Type B pancreatic cell (in vitro differentiated cells): ENCODE data around the gene EGLN3. TPM values are rescaled to one million over a fixed set of nuclear protein-coding genes. Genes with fewer than 3 reads are reported as not detected.

Experiments
- DNase-seq: peaks from one replicate; pipeline ENCODE4 v3.0.0; 2021; ENCODE audit warnings: mixed read lengths; ENCODE audit not compliant: unreplicated experiment; ENCODE audit errors: extremely low spot score
- H3K27ac Mint-ChIP-seq: 2 replicates; pipeline ENCODE4 v1.8.0; 2021; ENCODE audit warnings: mild to moderate bottlenecking, mixed read lengths
- H3K27me3 Mint-ChIP-seq: 2 replicates; pipeline ENCODE4 v1.8.0; 2021; ENCODE audit warnings: mixed read lengths
- H3K36me3 Mint-ChIP-seq: 2 replicates; pipeline ENCODE4 v1.8.0; 2021; ENCODE audit warnings: mixed read lengths
- H3K4me1 Mint-ChIP-seq: one replicate; pipeline ENCODE4 v1.8.0; 2021; ENCODE audit warnings: mixed read lengths; ENCODE audit not compliant: unreplicated experiment
- H3K4me3 Mint-ChIP-seq: 2 replicates; pipeline ENCODE4 v1.8.0; 2021; ENCODE audit warnings: mild to moderate bottlenecking, mixed read lengths
- H3K9me3 Mint-ChIP-seq: 2 replicates; pipeline ENCODE4 v1.8.0; 2021; ENCODE audit warnings: mixed read lengths
- total RNA-seq: library from RNA; stranded (reverse); gene quantifications from 2 replicates; pipeline ENCODE4 v1.2.1, GENCODE V29; 2021; ENCODE audit warnings: low replicate concordance
- TF ChIP-seq, protein P1 (sequence below): fragments of 200-600 bp; sonication (generic); conservative IDR thresholded peaks from 2 replicates; pipeline ENCODE4 v1.5.0; 2021; ENCODE audit warnings: antibody characterized with exemption, mild to moderate bottlenecking

EGLN3 gene
- total RNA-seq, 1 donor from 2014 or later: 13.6 TPM

DNA sequence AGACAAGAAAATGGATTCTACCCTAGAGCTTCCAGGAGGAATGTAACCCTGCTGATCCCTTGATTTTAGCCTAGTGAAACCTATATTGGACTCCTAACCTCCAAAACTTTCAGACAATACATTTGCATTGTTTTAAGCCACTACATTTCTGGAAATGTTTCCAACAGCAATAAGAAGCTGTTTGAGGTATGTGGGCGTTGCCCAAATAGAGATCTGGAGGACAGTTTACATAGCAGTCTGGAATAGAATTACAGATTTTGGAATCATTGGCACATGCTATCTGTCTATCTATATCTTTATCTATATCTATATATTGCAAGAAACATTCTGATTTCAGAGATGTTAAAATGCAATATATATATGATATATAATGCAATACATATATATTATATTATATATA is 42.4 kb upstream of the EGLN3 start:
- no peaks in the 10 kb centered on the region for H3K9me3 Mint-ChIP-seq
- H3K4me3 Mint-ChIP-seq: no peak overlapping the region
- peaks cover 7% of the 10 kb centered on the region for H3K4me1 Mint-ChIP-seq
- DNase-seq: no peak
- H3K27ac Mint-ChIP-seq: no peak overlapping the region
- TF ChIP-seq, protein P1, sequence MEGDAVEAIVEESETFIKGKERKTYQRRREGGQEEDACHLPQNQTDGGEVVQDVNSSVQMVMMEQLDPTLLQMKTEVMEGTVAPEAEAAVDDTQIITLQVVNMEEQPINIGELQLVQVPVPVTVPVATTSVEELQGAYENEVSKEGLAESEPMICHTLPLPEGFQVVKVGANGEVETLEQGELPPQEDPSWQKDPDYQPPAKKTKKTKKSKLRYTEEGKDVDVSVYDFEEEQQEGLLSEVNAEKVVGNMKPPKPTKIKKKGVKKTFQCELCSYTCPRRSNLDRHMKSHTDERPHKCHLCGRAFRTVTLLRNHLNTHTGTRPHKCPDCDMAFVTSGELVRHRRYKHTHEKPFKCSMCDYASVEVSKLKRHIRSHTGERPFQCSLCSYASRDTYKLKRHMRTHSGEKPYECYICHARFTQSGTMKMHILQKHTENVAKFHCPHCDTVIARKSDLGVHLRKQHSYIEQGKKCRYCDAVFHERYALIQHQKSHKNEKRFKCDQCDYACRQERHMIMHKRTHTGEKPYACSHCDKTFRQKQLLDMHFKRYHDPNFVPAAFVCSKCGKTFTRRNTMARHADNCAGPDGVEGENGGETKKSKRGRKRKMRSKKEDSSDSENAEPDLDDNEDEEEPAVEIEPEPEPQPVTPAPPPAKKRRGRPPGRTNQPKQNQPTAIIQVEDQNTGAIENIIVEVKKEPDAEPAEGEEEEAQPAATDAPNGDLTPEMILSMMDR: no peak
- no peaks in the 10 kb centered on the region for H3K36me3 Mint-ChIP-seq
- no peaks in the 10 kb centered on the region for H3K27me3 Mint-ChIP-seq

DNA sequence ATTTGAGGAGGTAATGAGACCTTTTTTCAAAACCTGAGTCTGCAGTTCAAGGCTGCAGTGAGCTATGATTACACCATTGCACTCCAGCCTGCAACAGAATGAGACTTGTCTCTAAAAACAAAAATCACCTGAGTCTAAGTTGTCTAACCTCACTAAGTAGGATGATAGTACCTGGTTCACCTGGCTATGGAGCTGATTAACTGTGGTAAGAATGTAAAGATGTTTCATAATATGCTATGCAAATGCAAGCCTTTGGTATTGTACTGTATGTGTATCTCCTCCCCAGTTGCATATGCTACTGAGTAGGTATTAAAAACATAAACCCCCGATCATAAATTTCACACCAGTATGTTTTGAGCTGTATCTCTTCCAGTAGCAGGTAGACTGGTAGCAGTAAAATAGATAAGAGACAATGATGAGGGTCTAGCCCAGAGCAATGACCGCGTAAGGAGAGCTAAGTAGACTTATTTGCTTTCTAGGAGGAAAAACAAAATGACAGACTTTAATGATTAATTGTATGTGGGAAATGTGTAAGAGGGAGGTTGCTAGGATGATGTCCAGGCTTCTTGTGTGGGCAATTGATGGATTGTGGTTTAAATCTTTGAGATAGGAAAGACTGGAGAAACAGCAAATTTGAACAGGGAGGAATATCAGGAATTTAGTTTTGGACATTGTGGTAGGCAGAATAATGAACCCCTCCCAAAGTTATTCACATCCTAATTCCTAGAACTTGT is 41.6 kb upstream of the EGLN3 start:
- TF ChIP-seq, protein P1: no peak
- H3K36me3 Mint-ChIP-seq: no peaks in the 10 kb centered on the region
- H3K27ac Mint-ChIP-seq: no peak overlapping the region
- peaks cover 6% of the 10 kb centered on the region for H3K4me1 Mint-ChIP-seq
- H3K4me3 Mint-ChIP-seq: no peak overlapping the region
- H3K9me3 Mint-ChIP-seq: peaks cover under 1% of the 10 kb centered on the region
- no peaks in the 10 kb centered on the region for H3K27me3 Mint-ChIP-seq
- DNase-seq: no peak

DNA sequence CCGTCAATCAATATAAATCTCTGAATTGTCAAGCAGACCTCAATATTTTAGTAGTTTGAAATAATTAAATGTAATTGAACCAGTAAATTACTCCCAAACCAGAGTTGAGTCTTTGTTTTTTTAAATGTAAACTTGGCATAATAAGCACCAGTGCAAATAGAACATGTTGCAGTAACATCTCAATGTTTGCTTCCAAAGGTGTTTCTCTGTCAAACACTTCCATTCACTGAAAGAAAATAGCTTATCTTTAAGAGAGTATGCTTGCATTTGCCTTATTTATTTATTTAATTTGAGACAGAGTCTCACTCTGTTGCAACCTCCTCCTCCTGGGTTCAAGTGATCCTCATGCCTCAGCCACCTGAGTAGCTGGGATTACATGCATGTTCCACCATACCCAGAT is 39.9 kb upstream of the EGLN3 start:
- H3K27ac Mint-ChIP-seq: no peak overlapping the region
- TF ChIP-seq, protein P1: no peak
- no peak overlapping the region for H3K4me3 Mint-ChIP-seq
- H3K4me1 Mint-ChIP-seq: peaks cover 6% of the 10 kb centered on the region
- no peaks in the 10 kb centered on the region for H3K27me3 Mint-ChIP-seq
- H3K36me3 Mint-ChIP-seq: peaks cover 3% of the 10 kb centered on the region
- peaks cover 10% of the 10 kb centered on the region for H3K9me3 Mint-ChIP-seq
- DNase-seq: no peak

DNA sequence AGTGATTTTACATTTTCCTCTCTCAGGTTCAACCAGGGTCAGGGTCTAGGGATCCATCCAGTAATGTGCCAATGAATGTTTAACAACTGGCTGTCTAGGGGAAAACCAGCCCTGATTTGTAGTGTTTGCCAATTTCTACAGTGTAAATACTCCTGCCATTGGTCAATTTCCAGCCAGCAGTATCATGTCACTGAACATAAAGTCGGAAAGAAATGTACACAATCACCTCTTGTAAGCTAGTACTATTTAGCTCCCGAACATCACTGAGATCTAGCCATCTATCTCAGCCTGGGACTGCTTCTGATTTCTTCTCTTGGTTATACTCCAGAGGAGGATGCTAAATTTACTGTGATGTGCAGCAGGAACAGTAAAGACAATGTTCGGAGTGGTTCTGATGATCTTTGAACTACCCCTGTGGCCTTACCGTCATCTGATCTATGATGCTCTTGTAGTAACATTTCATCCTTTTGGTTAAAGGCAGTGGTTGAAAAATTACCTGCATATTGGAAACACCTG is 36.7 kb upstream of the EGLN3 start:
- Mint-ChIP-seq H3K27me3 (no peaks in the 10 kb centered on the region), H3K4me3 (no peak overlapping the region), H3K4me1 (peaks cover 6% of the 10 kb centered on the region), H3K9me3 (peaks cover 10% of the 10 kb centered on the region), H3K36me3 (peaks cover 3% of the 10 kb centered on the region), H3K27ac (peak overlapping the region; percentile 72)
- DNase-seq: no peak
- TF ChIP-seq, protein P1: no peak

DNA sequence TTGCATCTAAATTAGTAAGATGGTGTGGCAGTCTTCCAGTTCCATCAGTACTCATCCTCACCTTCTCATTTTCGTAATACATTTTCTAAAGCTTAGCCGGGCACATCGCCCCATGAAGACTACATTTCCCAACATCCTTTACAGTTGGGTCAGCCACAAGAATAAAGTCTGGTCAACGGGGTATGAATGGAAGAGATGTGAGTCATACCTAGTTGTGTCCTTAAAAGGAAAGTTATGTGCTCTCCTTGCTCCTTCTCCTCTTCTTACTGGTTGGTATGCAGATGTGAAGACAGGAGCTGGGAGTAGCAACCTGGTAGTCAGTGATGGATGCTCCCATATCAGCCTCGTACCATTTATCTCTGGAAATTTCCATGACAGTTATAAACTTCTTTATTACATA is 35.9 kb upstream of the EGLN3 start:
- H3K4me3 Mint-ChIP-seq: no peak overlapping the region
- H3K4me1 Mint-ChIP-seq: peaks cover 6% of the 10 kb centered on the region
- peaks cover 10% of the 10 kb centered on the region for H3K9me3 Mint-ChIP-seq
- no peaks in the 10 kb centered on the region for H3K27me3 Mint-ChIP-seq
- TF ChIP-seq, protein P1: no peak
- H3K36me3 Mint-ChIP-seq: peaks cover 3% of the 10 kb centered on the region
- peak overlapping the region; percentile 72 for H3K27ac Mint-ChIP-seq
- no peak for DNase-seq
